Measurements from ENCODE around the gene ABCC8.
"Not testable (repeated sequence)": the region's sequence is repeated elsewhere in the genome, so short reads cannot be mapped to it uniquely, and the experiment has no call there.

Gene ABCC8

DNA sequence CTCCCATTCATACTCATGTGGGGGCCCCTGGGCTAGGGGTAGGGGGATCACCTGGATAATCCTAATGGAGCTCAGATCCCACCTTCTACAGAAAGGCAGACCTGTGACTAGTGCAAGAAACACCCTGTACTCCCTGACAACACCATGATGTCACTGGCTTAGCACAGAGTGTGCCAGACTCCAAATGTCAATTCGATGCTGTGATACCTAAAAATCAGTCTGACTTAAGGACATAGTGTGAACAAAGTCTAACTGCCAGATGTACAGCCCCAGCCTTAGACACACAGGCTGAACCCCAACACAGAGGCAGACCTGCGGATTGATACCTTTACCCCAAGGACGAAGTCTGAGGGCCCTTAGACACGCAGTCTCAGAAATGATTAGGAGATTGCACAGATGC lies 8.5 kb downstream of the ABCC8 start:
- DNase-seq: no peak

DNA sequence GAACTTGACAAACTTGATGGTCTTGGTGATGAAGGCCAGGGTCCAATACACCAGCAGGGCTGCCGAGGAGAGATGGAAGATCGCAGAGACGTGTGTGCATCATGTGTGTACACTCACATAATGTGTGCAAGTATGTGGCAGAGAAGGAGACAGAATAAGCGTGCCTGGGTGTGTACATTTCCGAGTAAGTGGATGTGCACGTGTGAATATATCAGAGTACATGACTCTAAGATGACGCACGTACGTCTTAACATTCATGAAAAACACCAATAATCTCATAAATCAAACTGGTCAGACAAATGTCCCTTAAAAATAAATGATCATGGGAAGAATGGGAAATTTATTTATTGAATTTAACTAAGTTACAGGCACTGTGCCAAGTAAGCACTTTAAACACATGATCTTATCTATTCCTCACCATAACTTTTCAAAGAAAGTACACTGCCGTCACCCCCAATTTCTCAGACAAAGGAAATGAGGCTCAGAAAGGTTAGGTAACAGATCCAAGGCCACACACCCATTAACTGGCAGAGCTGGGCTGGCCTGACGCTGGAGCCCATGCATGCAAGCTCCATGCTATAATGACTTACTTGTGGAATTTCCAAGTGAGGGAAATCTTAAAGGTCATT lies 13.0 kb downstream of the ABCC8 start:
- no peak for DNase-seq

DNA sequence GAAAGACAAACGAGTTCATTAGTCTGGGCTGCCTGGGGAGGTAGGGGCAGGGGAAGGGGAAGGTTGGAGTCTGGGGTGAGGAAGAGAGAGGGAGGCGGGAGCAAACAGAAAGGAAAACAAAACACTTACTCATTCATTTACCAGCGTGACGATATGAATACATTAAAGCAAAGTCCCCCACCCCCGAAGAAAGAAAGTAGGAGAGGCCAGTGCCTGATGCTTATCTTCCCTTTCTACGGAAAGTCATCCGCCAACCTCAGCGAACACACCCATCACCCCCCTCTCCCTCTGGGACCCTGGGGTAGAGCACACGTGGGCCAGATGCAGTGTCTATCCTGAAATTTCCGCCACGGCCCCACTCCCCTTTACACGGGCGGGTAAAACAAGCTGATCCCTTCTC lies 13.7 kb downstream of the ABCC8 start:
- DNase-seq: no peak

DNA sequence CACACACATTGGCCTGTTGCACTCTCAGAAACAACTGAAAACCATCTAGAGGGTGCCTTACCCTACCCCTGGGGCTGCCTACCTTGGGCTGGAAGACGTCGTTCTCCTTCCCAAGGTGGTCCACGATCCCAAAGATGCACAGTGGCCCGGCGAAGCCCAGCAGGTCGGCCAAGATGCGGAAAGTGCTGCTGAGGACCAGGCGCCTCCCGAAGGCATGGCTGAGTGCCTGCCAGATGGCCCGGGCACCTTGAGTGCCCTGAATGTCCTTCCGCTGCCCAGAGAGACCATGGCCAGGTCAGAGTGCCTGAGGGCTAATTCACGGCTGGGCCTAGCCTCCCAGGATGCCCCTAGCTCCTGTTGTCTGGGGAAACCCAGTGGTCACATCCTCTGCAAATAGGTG lies 16.2 kb downstream of the ABCC8 start:
- no peak for DNase-seq

DNA sequence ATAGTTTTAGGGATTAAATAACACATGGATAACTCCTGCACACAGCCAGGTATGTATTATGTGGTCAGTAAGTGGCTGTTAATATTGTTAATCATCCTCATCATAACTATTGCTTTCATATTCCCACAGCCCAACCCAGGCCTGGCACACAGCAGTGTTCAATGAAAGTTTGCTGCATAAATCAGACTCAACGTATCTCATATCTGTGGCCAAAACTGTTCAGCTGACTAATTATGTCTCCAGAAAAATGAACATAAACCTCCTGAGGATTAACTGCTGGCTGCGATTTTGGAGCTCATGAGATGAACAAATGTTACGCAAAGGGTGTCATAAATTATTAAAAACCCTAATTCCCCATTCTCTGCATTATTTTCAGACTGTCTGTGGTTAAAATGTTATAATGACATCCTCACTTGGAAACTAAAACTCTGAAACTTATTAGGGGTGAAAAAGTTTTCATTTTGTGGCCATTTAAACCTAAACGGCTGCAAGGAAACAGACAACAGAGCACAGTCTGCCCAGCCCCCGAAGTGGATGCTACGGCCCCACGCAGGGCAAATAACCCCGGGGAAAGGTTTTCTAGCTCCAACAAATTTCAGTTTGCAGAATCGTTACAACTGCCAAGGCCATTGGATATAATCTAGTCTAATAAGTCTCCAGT lies 17.3 kb downstream of the ABCC8 start:
- no peak for DNase-seq

DNA sequence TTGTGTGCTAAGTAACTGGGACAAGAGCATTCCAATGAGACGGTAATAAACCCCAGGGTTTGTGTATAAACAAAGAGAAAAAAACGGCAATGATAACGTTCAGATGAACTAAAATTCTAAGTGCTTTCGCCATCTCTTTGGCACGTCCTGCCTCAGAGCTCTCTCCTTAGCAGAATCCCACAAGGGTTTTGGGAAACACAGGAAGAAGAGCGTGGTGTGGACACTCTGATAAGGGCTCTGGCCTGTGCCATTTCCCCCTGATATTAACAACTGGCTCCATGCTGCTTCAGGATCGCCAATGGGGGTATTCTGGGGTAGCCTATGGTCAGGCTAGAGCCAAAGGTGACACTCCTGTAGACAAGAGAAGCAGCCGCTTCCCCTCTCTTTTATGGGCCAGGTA lies 18.4 kb downstream of the ABCC8 start:
- no peak for DNase-seq

DNA sequence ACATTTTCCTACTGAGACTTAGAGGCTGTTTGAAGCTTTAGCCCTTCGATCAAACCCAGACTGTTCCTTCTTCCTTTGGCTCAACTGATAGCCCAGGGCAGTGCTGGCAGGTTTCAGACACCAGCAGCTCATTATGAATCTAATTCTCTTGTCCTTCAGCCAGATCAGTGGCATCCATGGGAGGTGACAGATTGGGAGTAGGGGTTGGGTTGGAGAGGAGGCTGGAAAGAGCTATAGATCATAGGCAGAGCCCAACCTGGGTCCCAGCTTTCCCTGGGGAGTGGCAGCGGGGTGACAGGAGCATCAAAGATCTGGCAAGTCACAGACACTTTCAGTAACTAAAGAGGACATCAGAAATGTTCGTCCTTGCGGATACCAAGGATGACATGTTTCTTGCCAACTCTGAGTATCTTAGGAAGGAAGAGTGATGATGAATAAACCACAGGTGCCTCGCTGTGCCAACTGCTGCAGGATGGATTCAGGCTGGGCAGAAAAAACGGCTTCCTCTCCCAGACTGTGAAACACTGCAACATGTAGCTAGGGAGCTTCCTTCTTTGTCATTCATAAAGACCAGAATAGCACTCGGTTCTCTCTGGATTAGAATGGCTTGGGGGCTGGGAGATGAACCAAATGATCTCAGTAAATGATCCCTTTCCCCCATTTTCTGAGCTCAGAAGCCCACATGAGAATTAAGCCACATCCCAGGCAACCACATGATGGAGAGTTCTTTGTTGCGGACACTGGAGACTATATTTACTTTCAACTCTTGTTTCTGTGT lies 19.1 kb downstream of the ABCC8 start:
- DNase-seq: no peak

DNA sequence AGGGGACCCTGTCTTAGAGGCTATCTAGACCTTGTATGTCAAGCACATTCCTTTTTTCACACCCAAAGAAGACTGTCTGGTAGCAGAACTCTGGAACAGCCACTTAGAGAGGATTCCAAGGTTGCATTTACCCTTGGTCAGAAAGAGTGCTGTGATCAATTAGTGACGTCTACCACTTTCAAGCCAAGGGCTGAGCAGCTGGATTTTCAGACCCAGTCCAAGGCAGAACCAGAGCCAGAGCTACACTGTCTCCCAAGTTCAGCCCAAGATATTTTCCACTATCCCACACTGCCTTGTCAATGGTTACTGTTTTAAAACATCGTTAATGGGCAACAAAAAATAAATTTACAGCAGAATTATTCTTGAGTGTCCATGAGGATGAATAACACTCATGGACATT lies 24.0 kb downstream of the ABCC8 start:
- no peak for DNase-seq

DNA sequence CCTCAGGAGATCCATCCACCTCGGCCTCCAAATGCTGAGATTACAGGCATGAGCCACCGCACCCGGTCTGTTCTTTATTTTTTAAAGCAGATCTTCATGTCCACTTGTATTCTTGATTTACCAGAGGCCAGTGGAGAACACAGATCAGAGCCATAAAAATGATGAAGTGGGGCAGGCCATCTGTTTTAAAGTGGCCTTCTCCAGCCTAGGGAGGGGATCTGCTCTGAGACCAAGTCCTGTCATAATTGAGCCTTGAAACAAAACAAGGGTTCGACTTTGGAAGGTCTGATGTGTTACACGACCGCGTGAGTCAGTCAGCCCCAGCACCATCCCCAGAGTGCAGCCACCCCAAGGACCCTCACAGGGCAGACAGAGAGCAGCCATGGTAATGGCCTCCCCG lies 27.5 kb downstream of the ABCC8 start:
- DNase-seq: no peak

DNA sequence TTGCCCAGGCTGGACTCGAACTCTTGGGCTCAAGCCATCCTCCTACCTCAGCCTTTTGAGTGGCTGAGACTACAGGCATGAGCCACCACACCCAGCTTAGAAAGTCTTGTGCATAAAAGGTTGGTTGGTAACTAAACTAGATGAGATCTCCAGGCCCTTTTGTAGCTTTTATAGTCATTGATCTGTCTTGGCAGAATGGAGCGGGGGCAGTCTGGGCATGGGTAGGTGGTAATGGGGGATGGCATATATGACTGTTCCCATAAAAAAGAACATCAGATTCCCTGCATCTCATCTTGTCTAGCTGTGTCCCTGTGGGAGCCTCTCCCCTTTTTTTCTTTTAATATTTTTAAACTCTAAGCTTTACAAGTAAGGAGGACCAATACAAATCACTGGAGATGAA lies 30.2 kb downstream of the ABCC8 start:
- DNase-seq: no peak

DNA sequence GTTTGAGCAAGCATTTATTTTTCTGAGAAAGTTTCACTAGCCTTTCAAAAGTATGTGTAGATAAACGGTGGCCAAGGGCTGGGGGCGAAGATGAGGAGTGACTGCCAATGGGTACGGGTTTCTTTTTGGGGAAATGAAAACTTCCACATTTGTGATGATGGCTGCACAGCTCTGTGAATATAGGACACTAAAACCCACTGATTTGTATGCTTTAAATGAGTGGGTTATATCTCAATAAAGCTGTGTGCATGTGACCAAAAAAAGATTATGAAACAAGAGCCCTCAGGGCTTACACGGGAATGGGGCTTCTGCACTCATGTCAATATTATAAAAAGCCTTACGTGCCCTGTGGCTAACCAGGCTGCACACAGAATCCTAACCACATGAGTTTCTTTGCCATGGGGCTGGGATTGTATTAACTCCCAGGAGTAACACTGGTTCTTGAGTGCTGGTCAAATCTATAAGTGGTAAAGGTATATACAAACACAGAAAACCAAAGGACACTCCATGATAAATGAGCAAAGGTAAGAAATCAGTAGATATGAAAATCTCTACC lies 31.3 kb downstream of the ABCC8 start:
- no peak for DNase-seq

DNA sequence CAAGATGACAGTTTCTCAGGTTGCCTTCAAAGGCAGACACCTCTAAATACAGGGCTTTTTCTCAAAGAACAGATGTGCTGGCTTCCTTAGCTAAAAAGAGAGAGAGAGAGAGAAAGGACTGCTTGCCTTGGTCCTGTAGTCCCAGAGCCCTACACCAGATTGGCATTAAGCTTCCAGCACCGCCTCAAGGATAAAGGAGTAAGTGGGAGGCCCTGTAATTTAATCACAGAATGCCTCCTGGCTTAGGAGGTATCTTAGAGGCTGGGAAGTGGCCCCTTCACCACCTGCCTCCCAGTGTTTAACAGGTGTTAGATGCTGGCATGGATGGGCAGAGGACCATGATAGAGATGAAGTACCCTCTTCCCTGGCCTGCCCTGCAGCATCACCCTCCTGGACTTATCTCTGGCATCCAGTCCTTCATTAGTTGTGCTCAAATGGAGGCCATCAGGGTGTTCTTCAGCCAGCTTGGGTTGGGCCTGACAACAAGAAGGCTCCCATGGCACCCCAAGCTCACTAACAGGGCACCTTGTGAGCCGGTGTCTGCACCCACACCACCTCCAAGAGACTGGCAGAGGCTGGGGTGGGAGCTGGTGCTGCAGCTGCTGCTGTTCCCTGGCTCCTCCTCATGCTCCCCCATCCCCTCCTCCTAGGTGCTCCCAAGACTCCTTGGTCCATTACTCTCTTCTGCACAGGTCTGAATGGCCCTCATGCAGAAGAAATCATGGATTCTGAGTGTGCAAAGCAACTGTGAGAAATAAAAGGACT lies 32.5 kb downstream of the ABCC8 start:
- DNase-seq: no peak

DNA sequence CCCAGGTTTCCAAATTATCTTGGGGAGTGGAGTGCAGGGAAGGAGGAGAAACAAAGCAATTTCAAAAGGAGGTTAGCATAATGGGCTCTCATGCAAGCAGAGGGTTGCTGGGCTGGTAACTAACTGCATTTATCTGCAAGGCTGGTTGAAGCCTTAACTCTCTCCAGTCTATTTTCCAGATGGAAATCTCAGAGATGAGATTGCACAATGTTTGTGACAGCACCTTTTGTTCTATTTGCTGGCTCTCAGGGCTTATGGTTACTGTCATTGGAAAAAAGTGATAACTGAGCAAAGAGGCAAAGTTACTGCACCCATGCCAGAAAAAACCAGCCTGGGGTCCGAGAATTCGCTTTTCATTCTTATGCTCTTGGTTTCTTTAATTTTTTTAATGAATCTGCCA lies 33.2 kb downstream of the ABCC8 start:
- DNase-seq: no peak

DNA sequence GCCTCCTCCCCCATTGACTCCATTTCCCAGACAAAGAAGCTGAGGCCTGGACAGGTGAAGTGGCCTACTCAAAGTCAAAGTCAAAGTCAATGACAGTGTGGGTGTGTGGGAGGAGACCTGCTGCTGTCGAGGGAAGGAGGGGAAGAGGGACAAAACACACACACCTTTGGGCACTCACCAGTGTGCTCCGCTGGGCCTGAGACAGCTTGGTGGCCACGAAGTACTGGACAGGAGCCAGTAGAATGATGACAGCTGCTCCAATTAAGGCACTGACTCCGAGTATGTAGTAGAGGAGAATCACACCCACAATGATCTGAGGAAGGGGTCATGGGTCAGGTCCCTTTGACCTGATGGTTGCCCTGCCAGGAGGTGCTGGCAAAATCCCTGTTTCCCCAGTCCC lies 33.6 kb downstream of the ABCC8 start:
- DNase-seq: no peak

DNA sequence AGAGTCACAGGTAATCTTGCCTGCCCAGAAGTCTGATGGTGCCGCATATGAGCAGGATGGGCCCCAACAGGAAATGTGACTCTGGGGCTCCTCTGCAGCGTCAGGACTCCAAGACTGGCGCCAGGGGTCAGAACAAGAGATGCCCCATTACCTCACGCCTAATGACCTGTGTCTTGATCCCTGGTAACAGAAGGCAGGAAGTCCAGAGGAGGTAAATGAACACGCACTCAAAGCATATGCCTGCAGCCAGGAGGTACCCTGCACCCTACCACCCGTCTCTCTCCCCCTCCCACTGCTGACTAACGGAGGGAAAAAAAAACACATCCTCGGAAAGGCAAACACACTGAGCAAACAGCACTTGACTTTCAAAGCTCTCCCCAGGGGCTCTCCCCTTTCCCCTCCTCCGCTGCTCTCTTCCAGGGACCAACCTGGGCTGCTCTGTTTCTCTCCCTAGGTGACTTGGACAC lies 37.3 kb downstream of the ABCC8 start:
- no peak for DNase-seq

DNA sequence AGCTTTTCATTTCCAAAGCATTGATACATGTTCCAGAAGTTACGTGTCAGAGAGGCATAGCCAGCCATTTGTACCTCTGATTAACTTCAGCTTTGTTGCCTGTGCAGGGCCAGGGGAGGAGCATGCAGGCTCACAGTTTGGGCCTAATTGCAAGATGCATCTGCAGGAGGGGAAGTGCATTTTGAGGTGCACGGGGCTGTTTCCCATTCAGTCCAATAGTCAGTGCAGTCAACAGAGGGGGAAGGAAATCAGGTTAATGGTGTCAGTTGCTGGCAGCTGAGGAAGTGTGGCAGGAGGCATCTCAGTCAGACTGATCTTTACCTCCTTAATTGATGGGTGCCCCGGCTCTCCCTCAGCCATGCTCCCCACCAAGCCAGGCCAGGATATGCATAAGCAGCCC lies 39.3 kb downstream of the ABCC8 start:
- no peak for DNase-seq

DNA sequence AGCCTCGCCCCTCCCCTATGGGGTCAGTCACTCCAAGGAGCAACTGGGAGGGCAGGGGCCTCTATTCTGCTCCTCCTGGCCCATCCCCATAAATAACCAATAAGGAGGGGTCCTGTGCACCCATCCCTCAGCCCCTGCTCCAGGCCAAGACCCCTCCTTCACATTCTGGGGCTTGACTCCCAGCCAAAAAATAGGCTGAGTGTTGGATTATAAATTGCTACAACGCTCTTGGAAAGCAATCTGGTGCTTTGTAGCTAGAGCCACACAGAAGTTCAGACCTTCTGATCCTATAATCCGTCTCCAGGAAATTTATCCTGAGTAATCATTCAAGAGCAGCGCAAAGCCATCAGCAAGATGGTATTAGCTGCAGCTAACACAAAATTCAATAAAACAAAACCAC lies 42.5 kb downstream of the ABCC8 start:
- DNase-seq: no peak

DNA sequence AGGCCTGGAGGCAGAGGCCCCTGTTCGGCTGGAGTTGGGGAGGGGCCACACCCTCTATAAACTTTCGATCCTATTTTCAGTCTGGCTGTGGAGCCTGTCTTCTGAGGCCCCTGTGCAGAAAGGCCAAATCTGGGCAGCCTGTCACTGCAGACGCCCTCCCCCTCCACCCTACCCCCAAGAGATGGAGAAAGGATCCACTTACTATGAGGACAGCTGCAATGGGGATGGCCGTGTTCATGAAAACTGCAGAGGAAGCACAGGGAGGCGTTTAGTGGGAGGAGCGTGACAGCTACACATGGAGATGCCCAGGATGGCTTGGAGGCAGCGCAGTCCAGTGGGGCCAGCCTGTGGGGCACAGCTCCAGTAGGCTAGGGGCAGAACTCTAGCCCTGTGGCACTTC lies 44.6 kb downstream of the ABCC8 start:
- no peak for DNase-seq

DNA sequence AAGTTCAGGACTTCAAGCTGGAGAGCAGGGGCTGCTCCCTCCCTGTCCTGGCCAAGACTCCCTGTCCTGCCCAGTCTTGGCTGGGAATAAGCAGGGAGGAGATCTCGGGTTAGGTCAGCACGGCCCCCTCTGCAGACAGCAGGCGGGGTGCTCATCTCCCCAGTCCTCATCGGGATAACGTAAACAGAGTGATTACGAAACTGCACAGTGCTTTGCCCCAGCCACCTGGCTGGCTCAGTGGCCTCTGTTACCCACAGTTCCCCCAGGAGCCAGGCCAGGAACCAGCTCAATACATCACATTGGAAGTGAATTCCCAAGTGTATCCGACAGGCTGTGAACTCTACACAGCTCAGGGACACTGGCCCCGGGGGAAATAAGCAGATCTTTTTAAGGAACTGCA lies 45.5 kb downstream of the ABCC8 start:
- DNase-seq: no peak

DNA sequence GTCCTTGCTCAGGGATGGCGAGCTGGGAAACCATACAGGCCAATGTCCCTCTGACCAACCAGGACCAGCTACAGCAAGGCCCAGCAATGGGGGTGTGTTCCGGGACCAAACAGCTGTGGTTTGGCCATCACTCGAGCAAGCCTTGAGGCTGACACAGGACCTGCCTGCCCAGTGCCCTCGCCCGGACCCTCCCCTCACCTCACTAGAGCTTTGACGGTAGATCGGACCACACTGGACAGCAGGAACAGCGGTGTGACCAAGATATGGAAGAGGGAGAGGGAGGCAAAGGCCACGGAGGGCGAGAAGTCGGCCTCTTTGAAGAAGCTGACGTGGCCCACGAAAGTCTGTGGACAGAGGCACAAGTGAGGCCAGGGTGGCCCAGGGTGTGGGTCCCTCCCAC lies 46.0 kb downstream of the ABCC8 start:
- no peak for DNase-seq

DNA sequence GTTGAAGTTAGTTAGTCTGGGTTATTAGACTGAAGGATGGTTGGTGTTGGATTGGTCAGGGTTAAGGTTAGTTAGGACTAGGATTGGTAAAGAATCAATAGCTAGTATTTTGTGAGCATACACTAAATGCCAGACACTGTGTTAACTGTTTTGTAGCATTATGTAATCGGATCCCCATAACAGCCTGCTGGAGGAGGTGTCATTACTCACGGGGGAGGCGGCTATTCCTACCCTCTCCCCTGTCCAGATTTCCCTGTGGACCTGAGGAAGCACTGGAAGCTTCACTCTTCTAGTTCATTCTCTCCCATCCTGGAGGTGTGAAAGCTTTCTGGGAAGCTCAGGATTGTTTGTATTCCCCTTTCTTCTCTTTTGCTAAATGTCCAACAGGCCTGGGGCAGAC lies 47.7 kb downstream of the ABCC8 start:
- DNase-seq: no peak

DNA sequence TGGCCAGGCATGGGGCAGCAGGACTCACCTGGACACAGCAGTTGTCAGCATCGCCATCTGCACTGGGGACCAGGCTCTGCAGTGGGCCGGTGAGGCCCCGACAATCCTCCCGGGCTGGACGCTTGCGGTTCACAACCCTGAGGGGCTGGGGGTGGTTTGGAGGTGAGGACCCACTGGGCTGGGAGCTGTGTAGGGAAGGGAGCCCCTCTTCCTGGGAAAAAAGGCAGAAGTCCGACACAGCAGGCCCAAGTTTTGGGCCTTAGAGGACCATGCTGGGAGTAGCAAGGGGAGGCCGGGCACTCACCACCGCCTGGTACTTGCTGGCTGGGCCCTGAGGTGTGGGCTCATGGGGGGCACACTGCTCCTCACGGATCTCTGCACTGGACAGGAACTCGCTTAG lies 48.4 kb downstream of the ABCC8 start:
- no peak for DNase-seq

DNA sequence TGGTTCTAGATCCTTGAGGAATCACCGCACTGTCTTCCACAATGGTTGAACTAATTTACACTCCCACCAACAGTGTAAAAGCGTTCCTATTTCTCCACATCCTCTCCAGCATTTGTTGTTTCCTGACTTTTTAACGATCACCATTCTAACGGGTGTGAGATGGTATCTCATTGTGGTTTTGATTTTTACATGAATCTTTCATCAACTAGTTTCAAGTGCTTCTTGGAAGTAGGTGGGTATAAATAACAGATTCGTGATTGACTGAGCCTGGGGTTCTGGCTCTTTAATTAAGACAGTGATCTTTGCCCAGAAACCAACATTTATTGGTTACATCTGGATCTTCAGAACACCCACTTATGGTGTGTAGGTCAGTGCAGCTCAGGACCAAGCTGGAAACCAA lies 50.4 kb downstream of the ABCC8 start:
- not testable (repeated sequence) for DNase-seq

Data from hematopoietic multipotent progenitor cell treated with erythropoietin and hydrocortisone succinate and interleukin-3 and kit ligand, for 8 days (in vitro differentiated cells).